GM20431 (cell line): ENCODE results near the gene NME4.

Source experiments
- in situ Hi-C: fragments of 300-500 bp; cut with MseI, MboI; formaldehyde crosslinking; loops from one replicate; pipeline ENCODE4 v1.15.0; 2020; ENCODE audit warnings: low sequenced_read_pairs; ENCODE audit not compliant: unreplicated experiment

Gene NME4

DNA sequence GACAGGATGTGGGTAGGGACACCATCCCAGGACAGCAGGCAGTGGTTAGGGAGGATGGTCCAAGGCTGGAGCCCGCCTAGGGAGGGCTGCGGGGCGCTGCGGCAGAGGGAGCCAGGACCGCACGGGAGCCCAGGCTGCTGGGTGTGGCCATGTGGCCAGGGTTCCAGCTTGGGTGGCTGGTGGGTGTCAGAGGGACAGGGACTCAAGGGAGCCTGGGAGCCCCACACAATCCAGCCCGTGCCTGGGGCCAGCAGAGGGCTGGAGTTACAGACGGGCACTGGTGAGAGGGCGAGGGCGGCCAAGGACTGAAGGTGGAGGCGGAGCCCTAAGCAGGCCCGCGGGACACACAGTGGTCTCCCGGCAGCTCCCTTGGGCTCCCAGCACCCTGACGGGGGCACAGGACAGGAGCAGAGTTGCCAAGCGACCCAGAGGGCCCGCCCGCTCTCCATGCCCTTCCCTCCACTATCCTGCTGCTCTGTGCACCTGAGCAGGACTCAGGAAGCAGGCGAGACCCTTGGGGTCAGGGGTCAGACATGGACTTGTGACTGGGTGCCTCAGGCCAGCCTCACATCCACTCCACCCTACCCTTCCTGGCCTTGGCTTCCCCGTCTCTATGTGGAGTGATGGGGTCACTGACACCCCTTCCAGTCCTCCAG, 33.8 kb upstream of the NME4 start:
- in situ Hi-C loops = no loop called here

DNA sequence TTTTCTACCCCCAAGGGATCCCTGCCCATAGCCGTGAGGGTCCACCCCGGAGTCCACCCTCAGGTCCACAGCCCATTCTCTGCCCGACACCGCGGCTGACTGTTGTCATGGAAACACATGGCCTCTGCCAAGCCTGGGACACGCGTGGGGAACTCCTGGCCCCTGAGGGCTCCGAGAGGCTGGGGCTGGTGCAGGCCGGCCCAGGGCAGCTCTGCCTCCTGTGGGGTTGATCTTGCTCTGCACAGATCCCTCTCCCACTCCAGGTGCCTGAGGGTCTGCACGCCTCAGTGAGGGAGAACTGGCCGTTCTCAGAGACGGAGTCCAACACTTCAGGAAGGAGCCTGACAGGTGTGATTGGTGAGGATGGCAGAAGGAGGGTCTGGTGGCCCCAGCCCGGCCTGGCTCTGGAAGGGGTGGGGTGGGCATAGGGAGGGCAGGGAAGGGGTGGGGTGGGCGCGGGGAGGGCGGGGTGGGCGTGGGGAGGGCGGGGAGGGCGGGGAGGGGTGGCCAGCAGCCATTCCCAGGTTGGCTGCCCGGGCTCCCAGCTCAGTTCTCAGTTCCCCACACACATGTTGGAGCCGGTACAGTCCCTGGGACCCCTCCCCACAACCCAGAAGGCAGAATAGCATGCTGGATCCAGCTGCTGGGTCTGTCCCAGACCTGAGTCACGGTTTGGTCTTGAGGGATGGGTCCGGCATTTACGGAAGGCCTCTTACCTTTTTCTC, 33.1 kb upstream of the NME4 start:
- in situ Hi-C loops = no loop called here

DNA sequence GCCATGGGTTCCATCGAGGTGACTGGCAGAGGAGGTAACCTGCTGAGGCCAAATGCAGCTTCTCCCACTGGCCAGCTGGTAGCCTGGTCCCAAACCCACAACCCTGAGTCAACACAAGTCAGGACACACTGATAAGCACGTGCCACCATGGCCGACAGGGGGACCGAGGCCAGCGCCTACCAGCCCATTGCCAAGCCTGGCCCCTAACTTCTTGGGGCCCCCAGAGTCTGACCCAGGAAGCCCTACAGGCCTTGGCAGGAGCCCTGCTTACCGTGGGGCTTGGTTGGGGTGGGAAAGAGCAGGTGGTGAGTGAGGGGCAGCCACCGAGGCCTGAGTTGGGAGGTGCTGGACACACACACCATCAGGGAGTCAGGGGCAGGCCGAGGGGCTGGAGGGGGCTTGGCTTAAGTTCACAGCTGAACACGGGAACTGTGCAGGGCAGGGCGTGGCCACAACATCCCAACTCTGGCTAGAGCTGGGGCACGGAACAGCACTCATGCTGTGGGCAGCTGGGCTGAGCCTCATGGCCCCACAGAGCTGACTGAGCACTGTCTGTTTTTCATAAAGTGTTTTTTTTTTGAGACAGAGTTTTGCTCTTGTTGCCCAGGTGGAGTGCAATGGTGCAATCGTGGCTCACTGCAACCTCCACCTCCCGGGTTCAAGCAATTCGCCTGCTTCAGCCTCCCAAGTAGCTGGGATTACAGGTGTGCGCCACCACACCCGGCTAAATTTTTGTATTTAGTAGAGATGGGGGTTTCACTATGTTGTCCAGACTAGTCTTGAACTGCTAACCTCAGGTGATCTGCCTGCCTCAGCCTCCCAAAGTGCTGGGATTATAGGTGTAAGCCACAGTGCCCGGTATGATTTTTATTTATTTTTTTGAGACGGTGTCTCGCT, 32.2 kb upstream of the NME4 start:
- in situ Hi-C loops = no loop called here

DNA sequence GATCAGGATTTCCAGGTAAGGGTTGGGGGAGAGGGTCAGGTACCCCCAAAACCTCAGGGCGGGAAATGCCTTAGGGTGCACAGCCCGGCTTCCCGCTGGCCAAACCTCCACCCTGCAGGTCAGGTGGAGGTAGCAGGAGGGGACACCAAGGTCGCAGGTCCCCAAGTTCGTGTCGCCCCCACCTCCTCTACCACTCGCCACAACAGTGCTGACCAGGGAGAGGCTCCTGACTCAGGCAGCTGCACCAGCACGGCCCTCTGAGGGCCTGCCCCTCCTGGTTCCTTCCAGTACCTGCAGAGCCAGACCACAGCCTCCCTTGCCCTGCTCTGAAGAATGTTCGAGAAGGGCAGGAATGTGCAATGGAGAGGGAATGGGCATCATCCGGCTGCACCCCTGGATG, 30.5 kb upstream of the NME4 start:
- in situ Hi-C loops = no loop called here

DNA sequence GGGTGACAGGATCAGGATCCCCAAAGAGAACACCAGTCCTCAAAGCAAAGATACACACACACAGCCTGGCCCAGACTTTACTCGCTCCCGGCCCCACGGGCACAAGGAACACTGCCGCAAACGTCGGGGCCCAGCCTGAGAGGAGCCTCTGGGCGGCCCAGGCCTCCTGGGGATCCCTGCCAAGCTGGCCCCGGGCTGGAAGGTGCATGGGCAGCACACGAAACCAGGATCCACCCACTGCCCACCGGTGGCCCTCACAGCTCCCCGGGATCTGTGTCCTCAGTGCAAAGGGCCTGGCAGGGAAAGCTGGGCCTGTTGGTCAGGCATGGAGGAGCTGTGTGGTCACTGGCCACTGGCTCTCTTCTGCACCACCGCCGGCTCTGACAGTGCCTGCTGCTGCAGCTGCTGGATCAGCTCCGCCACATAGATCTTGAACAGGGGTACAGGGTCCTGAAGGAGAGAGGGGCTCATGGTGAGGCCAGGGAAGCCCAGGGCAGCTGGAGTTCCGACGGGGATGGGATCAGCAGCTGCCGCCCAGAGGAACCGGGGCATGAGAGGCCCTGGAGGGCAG, 29.6 kb upstream of the NME4 start:
- in situ Hi-C loops = no loop called here

DNA sequence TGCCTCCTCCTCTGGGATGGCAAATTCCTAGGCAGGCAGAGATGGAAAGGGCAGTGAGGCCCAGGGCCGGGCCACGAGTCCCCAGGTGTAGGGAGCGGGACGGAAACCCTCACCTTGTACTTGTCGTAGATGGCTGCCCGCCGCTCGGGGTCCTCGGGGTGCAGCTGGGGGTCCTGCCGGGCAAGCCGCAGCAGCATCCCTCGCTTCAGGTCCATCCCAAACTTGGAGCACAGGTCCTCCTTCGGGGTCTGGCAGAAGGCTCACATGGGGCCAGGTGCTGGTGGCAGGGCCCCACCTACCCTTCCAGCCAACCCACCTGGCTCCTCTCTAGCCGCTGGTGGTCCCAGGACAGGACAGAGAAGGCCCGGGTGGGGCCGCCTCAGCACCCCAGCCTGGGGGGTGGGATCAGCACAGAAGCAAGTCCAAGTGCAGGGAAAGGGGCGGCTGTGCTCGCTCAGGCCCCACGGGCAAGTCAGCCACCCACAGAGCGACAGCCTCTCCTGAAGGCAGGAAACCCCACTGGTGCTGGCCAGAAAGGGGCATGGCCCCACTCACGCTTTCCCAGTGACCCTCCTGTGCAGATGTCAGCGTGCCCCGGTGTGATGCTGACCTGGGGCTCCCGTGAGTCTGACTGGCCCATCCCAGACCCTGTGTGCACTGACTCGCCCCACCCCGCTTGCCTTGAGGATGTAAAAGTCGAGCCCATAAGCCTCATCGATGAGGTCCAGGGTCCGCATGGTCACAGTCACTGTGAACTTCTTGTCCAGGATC, 28.4 kb upstream of the NME4 start:
- in situ Hi-C loops = no loop called here

DNA sequence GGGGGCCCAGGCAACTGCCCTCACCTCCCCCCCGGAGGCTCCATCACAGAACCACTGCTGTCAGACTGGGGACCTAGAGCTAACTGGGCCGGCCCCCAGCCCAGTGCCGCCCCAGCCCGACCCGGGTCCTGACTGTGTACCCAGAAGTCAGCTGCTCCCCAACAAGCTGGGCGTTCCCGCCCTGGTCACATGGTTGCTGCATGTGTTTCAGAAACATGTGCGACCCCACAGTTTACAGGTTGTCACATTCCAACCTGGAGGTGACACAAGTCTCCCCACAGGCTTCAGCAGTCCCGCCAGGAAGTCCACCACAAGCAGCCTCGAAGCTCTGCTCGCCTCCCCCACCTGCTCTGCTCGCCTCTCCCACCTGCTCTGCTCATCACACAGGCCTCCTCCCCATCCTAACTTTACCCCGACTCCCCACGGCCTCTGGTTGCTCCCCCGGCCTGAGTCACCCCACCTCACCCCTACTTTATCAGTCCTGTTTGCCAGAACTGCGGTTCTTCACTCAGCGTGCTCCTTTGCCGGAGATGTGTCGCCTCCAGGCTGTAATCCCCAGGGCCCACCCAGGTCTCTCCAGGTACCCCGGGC, 27.6 kb upstream of the NME4 start:
- in situ Hi-C loops = no loop called here

DNA sequence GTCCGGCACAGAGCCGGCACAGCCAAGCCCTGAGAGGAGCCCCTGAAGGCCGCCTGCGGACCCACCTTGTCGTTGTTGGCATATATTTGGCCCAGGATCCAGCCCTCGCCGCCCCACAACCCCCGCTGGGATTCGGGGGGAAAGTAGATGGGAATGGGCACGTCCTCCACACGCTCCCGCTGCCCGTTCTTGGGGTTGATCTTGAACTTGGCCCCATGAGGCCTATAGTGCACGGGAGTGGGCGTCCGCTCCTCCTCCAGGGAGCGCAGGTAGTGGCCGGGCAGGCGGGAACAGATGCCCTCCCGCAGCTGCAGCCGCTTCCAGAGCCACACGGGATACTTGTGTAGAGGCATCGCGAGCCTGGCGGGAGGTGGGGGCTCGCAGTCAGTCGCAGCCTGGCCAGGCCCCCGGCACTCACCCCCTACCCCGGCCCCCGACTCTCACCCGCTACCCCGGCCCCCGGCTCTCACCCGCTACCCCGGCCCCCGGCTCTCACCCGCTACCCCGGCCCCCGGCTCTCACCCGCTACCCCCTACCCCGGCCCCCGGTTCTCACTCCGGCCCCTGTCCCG, 27.0 kb upstream of the NME4 start:
- in situ Hi-C loops = no loop called here

DNA sequence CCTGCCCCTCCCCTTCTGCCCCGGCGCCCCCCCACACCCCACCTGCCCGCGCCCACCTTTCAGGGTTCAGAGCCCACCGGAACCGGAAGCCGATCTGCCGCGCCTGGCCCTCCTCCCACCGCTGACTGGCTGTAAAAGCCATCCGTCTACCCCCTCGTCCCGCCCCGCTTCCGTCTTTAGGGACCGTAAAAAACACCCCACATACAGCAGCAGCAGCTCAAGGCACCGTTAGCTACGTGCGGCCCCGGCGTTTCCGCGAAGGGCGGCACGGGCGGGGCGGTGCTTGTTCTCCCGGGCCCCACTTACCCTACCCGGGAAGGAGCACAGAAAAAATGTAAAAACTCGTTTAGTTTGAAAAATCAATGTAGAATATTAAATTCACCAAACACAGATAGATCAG, 26.6 kb upstream of the NME4 start, which contains the start of gene MRPL28:
TSS of gene MRPL28 (minus strand) at position 96 of the 400 bp plus-strand sequence. CDS start 320 bp downstream, outside the sequence.
- in situ Hi-C loops = no loop called here

DNA sequence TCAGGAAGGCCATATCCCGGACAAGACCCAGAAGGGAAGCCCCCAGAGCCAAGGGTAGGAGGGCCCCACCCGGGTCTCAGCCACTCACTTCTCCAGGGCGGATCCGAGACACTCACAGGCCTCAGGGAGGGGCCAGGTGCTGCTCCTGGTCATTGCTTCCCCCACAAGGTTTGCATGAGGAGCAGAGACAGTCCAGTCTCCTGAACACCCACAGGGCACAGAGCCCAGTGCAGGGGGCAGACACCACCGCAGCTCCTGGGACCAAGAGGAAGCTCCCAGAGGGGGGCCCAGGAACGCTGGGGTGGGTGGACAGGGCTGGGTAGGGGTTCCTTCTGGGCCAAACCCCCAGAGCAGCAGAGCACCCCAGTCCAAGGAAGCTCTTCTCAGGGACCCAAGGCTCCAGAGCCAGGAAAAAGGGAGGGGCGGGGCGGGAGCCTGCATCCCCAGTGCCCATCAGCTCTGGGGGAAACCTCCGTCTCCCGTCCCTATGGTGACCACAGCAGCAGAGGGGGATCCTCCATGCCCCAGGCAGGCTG, 26.0 kb upstream of the NME4 start:
- in situ Hi-C loops = no loop called here

DNA sequence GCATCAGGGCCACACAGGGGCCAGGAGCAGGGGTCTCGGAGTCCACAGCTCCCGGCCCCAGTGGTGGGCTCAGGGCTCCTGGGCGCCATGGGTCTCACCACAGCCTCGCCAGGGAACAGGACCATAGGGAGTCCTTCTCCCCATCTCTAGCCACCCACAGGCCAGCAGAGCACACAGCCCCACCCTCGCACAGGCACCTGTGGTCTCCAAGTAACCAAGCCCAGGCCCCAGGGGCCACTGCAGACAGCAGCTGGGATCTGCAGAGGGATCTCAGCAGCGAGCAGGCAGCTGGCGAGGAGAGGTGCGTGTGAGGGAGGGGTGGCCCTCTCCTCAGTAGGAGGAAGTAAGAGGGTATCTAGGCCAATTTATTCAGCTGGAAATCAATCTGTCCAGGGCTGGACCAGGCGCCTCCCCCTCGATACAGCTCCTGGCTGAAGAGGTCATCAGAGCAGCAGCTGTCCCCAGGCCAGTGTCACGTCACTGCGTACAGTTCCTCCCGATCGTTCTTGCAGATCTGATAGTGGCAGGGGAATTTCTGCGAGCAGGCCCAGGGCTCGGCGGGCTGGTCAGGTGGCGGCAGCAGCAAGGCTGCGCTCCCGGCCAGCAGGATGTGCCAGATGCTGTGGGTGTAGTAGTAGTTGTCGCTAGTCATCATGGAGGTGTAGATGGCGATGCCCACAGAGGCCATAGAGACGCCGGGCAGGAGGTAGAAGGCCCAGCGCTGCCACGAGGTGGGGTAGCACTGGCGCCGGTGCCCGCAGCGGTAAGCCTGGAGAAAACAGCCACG, 25.3 kb upstream of the NME4 start:
- in situ Hi-C loops = no loop called here

DNA sequence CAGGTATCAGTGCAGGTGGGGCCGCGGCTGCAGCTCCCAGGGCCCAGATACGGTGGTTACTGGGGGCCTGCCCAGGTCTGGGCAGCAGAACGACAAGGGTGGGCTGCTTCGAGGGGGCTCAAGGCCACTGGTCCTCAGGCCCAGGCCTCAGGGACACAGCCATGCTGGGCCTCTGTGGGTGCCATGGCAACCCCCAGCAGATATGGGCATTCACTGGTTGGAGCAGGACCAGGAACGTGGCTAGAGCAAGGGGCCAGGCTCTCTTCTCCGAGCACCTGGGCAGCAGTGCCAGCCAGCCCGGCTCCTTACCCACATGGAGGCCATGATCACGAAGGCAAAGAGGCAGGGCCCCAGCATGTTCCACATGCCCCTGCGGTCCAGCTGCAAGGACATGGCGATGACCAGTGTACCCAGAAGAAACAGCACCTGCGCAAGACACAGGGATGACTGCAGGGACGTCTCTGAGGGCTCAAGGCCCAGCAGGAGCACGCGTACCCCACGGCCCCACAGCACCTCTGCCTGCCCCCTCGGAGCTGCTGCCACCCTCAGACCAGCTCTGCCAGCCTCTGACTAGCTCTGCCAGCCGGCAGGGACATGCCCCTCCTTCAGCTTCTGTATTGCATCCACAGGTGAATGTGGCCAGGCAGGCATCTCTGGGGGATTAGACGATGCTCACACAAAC, 24.6 kb upstream of the NME4 start:
- in situ Hi-C loops = no loop called here

DNA sequence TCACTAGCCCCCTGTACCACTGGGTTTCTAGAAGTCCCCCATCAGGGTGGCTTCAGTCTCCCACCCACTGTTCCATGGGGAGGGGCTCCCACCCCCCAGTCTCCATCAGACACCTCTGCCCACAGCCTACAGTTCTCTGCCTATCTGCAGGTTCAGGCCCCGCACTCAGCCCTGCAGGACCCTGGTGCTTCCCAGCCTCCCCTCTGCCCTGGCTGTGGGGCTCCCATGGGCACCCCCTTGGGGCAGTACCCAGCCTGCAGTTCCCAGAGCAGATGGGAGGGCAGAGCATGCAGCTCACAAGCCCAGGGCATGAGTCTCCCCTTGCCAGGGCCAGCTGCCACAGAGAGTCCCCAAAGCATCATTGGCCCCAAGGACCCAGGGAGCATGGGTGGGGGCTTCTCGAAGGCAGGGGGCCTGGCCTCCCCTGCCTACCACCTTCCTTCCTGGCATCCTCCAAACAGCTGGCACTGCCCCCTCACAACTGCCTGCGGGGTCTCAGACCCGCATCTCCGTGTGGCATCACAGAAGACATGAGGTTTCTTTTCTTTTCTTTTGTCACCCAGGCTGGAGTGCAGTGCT, 23.9 kb upstream of the NME4 start:
- in situ Hi-C loops = no loop called here

DNA sequence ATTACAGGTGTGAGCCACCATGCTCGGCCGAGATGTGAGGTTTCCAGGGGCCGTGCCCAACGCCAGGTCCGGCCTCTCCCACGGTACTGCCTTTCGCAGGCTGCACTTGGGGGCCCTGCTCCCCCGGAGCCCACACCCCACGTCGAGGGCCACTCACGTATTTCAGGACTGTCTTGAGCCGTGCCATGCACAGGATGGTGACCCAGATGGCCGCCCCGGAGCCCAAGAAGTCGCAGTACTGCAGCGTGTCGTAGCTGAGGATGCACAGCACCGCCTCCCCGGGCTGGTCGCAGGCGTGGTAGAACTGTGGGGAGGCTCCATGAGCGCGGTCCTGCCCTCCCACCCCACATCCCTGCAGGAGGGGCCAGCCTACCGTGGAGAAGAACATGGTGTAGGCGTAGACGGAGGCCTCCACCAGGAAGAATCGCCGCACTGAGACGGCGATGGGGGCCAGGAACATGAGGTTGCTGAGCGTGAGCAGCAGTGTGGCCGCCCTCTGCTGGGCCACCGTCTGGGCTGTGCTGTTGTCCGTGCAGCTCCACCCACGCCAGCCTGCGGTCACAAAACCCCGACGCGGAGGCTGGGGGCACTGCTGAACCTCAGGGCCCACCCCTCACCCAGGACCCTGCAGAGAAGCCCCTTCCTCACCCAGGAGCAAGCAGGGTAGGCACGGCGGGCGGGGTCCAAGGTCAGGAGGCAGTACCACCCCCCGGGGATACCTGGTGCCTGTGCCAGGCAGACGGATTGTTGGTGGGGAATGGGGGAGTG, 23.0 kb upstream of the NME4 start:
- in situ Hi-C loops = no loop called here

DNA sequence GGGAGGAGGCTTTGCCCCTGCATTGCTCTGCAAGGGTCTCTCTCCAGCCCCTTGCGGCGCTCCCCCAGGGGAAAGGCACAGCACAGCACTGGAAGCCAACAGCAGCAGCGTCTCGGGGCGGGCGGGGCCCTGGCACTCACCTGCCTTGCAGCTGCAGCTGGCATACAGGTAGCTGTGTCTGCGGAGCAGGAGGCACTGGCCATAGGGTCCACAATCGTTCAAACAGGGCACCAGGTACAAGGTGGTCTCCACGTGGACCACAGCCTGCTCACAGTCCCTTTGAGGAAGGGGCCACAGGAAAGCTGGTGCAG, 22.4 kb upstream of the NME4 start:
- in situ Hi-C loops = no loop called here

DNA sequence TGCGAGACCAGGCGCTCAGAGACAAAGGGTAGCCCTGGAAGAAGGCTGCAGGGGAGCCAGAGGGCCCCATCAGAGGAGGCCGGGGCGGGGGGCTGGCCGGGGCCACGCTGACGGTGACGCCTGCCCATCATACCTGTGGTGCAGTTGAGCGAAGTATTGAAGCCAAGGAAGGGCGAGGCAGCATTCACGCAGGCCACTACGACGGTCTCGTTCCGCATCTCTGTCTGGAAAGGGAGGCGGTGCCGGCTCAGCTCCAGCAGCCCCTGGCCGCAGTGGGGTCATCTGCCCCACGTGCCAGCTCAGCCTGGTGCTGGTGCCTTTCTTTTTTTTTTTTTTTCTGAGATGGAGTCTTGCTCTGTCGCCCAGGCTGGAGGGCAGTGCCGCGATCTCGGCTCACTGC, 21.8 kb upstream of the NME4 start:
- in situ Hi-C loops = no loop called here
